ENCODE results near the gene BAG2.
A peak's percentile ranks its signal among the peaks of the same experiment; 100 is the strongest.

Gene BAG2

DNA sequence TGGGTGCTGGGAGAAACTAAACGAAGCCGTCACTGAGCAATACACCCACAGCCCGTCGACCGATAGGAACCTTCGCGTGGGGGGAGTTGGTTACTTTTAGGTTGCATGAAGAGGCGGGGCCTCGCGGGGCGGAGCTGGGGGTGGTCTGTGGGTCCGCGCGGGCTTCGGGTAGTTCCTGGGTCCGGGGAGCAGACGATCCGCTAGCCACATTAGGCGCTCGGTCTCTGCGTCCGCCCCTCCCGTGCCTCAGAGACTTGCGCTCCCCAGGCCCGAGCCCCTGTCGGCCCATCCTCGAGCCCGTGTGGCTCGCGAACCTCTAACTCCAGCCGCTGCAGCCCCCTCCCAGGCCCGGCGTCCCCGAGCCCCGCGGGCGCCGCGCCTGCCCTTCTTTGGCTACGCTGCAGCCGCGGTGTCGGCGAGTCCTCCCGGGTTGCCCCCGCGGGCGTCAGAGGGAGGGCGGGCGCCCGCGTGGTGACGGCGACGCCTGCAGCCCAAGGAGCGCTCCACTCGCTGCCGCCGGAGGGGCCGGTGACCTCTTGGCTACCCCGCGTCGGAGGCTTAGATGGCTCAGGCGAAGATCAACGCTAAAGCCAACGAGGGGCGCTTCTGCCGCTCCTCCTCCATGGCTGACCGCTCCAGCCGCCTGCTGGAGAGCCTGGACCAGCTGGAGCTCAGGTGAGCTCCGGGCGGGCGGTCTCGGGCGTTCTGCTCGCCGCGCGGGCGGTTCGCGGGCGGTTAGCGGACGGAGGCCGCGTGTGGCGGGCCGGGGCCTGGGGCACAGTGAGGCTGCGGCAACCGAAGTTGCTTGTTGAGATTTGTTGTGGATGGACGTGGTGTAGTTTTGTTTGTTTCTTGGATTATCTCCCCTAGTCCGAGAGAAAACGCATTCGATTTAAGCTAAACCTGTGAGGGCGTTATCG lies at the start of gene BAG2:
Gene BAG2 (plus strand): TSS at position 191 of the 920 bp plus-strand sequence. CDS start 372 bp downstream, at position 563.
- peak; percentile 96 for DNase-seq

DNA sequence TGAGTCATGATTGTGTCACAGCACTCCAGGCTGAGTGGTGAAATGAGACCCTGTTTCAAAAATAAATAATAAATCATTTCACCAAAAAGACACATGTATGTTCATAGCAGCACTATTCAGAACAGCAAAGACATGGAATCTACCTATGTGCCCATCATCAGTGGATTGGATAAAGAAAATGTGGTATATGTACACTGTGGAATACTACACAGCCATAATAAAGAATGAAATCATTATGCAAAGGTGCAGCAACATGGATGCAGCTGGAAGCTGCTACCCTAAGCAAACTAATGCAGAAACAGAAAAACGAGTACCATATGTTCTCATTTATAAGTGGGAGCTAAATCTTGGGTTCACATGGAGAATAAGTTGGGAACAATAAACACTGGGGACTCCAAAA lies 49.0 kb upstream of the BAG2 start:
- DNase-seq: no peak

DNA sequence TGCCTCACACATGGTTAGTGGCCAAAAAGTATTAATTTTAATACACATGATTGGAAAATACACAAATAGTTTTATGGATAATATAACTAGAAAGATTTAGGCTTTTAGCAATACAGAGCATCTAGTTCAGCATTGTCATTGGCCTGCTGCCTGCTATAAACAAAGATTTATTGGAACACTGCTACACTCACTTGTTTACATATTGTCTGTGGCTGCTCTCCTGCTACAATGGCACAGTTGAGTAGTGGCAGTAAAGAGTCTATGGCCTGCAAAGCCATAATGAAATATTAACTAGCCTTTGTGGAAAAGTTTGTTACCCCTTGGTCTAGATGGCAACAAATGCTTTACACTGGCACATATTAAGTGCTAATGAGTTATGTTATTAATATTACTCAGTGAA lies 44.4 kb upstream of the BAG2 start:
- no peak for DNase-seq

DNA sequence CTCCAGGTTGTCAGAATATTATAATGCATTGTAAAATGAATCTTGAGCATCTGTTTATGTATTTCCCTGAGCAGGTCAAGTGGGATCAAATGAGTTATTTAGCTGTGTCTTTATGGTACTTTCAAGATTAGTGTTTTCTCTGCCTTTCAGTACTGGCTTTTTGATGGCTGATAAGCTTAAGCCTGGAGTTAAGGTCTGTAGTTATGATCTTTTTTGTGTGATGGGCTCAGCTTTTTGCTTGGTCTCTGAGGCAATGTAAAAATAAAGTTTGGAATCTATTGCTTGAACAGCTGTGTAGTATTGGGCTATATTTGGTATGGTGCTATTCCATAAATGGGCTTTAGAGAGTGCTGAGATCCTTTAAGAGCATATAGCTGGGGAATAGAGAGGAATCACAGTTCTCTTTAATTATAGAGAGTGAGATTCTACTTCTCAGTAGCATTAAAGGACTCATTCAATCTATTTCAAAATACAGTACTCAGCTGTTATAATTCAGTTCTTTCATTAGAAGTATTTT lies 41.4 kb upstream of the BAG2 start:
- no peak for DNase-seq

DNA sequence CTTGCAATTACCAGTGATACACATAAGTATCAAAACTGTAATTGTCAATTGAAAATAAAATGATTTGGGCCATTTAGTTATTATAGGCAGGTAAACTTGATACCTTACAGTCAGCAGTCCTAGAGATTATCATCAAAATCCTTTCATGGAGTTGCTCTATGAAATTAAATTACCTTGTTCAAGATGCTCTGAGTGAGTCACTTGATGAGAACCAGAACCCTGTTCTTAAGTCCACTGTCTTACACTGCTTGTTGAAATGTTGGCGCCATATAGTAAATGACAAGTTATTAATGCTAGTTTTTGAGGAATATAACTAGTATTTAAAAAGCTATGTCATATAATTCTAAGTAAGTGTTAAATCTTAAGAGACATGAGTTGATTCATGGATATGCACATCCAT lies 37.2 kb upstream of the BAG2 start:
- DNase-seq: no peak

DNA sequence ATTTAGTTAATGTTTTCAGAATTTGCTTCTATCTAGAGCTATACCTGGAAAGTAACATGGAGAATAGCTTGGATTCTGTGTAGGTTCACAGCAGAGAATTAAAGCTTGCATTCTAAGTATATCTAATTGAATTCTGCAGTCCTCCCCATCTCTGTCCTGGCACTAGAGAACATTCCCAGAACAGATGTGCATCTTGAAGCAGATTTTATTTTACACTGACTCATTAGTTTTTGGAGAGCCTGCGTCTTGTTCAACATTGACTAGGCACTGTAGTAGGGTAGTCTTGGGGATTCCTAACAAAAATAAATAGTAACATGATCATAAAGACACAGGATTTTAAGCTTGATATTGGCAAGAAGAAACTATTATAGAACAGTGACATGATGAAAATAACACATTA lies 36.2 kb upstream of the BAG2 start:
- DNase-seq: no peak

DNA sequence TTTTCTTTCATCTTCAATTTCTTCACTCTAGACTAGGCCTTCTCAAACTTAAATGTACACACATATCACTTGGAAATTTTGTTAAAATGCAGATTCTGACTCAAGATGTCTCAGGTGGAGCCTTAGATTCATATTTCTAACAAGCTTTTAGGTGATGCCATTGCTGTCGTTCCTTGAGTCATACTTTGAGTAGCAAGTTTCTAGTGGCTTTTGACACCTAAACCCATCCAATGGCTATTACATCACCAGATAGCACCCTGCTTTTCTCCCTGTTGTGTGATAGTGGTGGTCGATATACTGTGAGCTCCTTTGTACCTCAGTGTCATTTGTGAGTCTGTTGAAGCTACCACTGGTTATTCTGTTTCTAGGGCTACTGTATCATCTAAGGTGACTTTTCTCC lies 34.8 kb upstream of the BAG2 start:
- no peak for DNase-seq

DNA sequence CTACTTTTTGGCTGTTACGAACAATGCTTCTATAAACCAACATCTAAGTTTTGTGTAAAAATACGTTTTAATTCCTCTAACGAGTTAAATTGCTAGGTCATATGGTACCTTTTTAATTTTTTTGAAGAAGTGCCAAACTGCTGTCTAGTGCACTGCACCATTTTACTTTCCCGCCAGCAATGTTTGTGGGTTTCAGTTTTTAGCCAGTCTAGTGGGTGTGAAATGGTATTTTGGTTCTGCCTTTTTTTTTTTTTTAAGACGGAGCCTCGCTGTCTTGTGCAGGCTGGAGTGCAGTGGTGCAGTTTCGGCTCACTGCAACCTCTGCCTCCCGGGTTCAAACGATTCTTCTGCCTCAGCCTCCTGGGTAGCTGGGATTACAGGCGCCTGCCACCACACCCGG lies 34.1 kb upstream of the BAG2 start:
- DNase-seq: no peak

DNA sequence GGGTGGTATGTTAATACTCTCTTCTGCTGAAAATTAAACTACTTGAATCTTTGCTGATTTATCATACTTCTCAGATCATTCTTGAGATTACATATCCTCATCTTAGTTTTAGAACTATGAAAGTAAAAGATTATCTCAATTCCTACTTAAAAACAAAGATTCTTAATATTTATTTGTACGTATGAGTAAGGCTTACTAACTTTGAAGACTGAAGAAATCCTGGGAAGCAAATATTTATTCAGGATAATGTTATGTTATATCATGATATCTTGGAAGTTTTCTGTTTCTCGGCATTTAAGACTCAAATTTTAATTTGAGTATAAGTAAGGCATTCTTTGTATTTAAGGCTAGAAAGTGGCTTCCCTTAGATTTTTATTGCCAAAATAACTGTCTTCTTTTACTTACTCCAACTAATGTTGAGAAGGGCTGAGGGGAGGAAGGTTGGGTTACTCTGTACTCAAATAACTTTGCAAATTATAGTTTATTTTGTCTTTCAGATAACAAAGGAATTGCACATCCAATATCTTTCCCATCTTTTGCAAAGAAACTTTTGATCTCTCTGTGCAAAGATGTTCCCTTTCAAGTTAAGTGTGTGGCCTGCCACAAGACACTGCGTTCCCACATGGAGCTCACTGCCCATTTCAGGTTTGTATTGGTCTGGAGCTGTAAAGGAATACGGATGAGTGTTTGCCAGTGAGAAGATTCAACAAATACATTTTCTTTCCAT lies 30.5 kb upstream of the BAG2 start:
- no peak for DNase-seq

DNA sequence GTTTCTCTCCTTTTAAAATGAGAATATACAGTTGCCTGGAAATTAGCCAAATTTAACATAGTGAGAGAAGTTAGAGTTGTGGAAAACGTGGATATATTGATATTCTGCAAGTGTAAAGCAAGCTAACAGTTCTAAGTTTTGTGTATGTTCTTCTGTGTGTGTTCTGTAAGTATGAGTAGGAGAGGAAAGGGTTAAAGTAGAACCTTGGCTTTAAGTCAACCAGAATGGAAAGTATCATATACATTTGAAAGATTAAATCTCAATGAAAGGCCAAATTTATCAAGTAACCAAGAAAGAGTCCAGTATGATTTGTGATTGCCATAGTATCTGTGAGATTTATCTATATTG lies 30.0 kb upstream of the BAG2 start:
- no peak for DNase-seq

DNA sequence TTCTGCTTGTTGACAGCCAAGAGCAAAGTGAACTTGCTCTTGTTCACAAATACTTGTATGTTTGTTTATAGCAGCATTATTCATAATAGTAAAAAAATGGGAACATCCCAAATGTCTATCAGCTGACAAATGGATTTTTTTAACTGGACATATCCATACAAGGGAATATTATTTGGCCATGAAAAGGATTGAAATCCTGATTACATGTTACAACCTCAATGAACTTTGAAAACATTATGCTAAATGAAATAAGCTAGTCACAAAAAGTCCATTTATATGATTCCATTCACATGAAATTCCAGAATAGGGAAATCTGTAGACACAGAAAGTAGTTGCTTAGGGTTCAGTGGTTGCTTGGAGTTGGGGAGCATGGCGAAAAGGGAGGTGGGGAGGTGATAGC lies 28.4 kb upstream of the BAG2 start:
- DNase-seq: no peak

DNA sequence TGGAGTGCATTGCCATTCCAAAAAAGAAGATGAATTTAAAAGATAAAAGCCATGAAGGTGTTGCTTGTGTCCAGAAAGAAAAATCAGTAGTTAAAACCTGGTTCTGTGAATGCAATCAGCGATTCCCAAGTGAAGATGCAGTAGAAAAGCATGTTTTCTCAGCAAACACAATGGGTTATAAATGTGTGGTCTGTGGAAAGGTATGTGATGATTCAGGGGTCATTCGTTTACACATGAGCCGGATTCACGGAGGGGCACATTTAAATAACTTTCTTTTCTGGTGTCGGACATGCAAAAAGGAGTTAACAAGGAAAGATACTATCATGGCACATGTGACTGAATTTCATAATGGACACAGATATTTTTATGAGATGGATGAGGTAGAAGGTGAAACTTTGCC lies 24.7 kb upstream of the BAG2 start:
- DNase-seq: no peak

DNA sequence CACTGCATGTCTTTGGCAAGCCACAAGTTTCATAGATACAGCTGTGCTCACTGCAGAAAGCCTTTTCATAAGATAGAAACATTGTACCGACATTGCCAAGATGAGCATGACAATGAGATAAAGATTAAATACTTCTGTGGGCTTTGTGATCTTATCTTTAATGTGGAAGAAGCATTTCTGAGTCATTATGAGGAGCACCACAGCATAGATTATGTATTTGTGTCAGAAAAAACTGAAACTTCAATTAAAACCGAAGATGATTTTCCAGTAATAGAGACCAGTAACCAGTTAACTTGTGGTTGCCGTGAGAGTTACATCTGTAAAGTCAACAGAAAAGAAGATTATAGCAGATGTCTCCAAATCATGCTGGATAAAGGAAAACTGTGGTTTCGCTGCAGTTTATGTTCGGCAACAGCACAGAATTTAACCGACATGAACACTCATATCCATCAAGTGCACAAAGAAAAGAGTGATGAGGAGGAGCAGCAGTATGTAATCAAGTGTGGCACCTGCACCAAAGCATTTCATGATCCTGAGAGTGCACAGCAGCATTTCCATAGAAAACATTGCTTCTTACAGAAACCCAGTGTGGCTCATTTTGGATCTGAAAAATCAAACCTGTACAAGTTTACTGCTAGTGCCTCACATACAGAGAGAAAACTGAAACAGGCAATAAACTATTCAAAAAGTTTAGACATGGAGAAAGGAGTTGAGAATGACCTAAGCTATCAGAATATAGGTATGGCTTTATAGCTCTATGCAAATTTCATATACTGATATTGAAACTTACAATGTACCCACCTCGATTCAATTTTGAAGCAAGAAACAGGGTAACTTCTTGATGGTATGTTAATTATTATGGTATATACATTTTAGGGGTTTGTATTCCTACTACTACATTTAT lies 23.9 kb upstream of the BAG2 start:
- peak; percentile 28 for DNase-seq

DNA sequence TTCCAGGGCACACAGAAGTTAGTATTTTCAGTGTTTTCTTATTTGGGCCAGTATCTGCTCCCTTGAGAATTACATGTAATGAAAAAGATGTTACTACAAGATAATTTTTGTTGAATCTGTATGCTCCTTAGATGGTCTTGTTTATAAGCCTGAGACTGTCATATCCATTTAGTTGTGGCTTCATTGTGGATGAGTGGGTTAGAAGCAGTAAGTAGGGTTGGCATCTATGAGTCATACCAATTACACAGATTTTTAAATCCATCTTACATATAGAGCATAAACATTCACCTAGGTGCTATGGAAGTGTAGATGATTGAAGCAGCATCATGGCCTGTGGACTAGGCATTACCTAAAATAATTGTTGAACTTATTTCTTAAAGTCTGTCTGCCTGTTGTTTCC lies 13.5 kb upstream of the BAG2 start:
- no peak for DNase-seq

DNA sequence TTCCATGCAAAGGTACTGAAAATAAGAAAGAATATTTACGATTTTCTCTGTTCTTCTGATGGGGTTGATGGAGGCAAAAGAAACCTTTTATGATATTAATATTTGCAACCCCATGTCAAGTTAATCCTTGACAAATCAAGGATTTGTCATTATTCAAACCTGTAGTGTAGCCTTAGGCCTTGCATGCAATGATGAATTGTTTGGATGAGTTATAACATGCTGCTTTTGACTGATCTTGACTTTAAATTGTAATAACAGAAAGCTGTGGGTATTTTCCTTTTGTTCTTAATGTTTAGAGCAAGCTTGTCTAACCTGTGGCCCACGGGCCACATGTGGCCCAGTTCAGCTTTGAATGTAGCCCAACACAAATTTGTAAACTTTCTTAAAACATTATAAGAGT lies 13.0 kb upstream of the BAG2 start:
- DNase-seq: no peak

DNA sequence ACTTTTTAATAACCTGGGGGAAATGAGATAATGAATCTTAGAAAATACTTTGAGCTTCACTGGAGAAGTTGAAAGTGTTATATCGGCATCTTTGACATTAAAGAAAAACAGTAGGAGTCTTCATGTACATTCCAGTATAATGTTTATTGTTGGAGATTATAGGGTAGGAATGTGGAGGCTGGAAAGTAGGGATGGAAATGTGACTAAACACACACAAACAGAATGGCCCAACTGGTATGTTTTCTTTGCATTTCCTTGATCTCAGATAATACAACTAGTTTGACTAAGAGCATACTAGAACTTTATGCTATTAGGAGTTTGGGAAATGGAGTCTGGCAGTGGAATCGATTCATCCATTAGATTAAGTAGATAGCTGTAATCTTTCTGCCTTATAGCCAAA lies 10.1 kb upstream of the BAG2 start:
- no peak for DNase-seq

DNA sequence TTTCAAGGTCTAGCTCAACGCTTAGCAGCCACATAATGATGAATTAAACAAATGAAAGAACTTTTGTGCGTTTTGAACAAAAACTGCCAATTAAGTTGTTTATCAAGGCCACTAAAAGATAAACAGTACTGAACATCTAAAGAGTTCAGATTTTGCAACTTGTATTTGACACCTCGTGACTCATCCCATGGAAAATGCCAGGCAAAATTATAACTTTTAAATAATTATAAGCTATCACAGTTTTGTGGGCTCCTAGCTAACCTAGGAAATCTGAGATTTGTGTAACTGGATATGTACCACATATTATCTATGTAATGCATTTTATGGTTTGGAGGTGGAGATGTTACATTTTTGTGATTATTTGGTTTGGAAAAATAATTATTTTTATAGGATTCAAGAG lies 9.6 kb upstream of the BAG2 start:
- DNase-seq: no peak

DNA sequence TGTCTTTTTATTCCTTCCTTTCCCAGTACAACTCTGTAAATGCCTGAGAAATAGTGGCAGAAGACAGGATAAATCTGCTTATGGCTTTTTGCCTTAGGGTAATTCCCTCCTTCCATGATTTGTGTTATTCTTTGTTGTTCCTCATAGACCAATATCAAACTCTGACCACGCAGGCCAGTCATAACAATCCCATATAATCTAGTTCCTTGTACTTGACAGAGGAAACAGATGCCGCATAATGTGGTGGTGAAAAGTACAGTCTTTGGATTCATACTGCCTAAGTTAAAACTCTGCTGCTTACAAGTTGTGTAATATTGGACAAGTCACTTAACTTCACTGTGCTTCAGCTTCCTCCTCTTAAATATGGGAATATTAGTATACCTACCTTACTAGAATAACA lies 8.2 kb upstream of the BAG2 start:
- no peak for DNase-seq

DNA sequence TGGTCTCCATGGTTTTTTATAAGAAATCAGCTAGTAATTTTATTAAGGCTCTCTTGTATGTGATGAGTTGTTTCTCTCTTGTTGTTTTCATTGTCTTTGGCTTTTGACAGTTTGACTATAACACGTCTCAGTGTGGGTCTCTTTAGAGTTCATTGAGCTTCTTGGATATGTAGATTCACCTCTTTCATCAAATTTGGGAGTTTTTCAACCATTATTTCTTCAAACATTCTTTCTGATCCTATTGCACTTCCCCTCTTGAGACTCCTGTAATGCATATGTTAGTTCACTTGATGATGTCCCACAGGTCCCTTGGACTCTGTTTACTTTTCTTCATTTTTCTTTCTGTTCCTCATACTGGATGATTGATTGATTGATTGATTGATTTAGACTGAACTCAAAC lies 7.0 kb upstream of the BAG2 start:
- DNase-seq: no peak

DNA sequence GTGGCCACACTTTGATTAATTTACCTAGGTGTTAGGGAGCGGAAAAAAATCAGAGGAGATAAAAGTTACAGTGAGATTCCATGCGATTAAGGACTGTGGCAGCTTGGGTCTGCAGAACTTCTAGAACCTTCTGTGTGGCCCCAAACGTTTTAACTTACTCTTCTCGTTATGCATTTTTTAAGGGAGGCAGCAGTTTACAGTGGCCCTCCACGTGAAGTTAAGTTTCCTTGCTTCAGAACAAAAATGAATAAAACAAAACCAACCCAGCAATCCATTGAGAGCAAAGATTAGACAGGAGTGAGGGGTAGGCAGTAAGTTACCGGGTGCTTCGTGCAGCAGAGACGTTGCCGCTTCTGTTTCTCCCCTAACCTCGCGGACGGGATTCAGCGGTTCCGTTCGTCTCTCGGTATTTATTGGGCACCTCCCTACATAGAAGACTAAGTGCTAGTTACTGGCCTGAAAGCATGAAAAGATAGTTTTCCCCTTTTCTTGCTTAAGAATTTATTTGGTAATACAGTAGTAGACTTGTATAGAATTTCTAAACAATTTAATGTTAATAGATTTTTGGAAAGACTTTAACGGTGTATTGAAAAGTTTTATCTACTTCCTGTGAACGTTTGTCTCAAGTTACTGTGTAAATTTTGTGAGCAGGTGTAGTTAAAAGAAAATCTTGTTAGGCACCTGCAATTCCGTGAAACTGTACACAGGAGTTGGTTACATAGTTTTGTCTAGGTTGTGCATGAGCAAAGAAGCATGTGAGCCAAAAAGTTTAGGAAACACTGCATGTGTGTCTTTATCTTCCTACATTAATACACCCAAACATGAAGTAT lies 1.1 kb downstream of the BAG2 start:
- DNase-seq: peak; percentile 51

DNA sequence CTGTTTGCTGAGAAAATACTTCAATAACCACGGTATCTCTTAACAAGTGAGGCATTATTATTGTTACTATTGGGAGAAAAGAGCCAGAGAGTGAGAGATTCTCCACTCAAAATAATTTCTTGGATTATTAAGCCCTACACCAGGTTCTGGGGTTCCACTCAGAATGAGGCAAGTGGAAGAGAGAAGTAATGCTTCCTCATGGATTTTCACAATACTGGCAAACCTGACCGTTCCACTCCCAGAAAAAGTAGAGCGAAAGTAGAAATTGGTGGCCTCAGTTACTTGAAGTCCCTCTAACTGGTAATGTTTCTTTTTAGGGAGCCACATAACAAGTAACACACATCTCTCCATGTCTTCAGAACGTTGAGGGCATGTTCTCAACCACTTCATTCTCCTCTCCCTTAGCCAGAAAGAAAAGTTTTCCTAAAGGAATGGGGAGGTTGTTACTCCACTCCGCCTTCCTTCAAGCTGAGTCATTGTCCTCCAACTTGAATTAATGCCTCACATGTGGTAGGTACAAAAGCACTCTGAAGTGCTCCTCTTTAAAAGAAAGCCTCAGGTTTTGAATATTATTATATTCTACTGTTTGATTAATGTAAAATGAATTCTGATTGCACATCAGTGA lies 1.9 kb downstream of the BAG2 start:
- no peak for DNase-seq

DNA sequence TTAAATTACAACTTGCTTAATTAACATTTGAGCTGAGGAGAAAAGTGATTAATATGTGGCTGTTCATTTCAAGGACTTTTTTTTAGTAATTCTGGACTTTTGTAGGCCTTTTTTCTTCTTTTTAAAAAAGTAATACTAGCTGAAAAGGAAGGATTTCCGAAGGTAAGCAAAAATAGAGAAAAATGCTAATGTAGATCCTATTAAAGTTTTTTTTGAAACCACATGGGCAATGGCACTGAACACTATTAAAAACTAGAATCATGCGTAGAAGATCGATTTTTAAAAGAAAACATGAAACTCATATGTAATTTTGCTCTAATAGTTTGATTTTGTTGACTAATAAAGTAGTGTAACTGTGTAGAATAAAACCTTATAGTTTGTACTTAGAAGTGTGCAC lies 2.4 kb downstream of the BAG2 start:
- DNase-seq: no peak
